ENCODE measurements around the gene TMEM107. TPM values are rescaled to one million over a fixed set of nuclear protein-coding genes. Genes with fewer than 3 reads are reported as not detected.

The TMEM107 gene
- total and polyA plus RNA-seq, 10 of the 15 experiments (the other 5 are each of a cell fraction or from before 2014, with no cell fraction given) = 7.9 to 38.7 (median 22.9) TPM

DNA sequence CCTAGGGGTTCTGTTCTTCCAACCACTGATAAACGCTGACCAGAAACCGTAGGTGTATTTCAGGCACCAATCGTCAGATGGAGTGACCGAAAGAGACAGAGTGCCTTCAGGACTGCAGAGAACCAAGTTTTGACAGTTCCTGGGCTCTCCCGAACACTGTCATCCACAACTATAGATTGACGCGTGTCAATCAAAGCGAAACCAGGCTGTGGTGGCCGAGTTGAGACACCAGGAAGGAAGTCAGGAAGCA is 46.1 kb upstream of the TMEM107 start (continued):
- TF ChIP-seq ZNF687 (IDR thresholded peaks at IDR 0.05) (no peak), CREB1 (IDR thresholded peaks at IDR 0.05; ENCODE audit: low read depth) (peak; percentile 40; the same call in 1 of the 2 replicates), HDGF (IDR thresholded peaks at IDR 0.05) (no peak), E2F8 (IDR thresholded peaks at IDR 0.05; ENCODE audit: low read depth, partially characterized antibody) (no peak), POLR2AphosphoS5 (IDR thresholded peaks at IDR 0.05; ENCODE audit: low read length) (no peak), EP300 (IDR thresholded peaks at IDR 0.05; ENCODE audit: borderline replicate concordance in 1 of 2, control insufficient read depth in 1 of 2, low read depth in 2 of 2, low read length in 2 of 2) (0 out of 4 replicates have a peak, but pooled peaks of 1 of the 2 experiments have one; percentile 23)
- TF ChIP-seq, protein P1, sequence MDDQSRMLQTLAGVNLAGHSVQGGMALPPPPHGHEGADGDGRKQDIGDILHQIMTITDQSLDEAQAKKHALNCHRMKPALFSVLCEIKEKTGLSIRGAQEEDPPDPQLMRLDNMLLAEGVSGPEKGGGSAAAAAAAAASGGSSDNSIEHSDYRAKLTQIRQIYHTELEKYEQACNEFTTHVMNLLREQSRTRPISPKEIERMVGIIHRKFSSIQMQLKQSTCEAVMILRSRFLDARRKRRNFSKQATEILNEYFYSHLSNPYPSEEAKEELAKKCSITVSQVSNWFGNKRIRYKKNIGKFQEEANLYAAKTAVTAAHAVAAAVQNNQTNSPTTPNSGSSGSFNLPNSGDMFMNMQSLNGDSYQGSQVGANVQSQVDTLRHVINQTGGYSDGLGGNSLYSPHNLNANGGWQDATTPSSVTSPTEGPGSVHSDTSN (IDR thresholded peaks at IDR 0.05; ENCODE audit: insufficient replicate concordance, low read depth, low read length) = peak; percentile 95
- TF ChIP-seq, protein P2, sequence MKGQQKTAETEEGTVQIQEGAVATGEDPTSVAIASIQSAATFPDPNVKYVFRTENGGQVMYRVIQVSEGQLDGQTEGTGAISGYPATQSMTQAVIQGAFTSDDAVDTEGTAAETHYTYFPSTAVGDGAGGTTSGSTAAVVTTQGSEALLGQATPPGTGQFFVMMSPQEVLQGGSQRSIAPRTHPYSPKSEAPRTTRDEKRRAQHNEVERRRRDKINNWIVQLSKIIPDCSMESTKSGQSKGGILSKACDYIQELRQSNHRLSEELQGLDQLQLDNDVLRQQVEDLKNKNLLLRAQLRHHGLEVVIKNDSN (IDR thresholded peaks at IDR 0.05; ENCODE audit: borderline replicate concordance, extremely low read length, insufficient read depth, low read depth, low read length) = no peak
- TF ChIP-seq, protein P3, sequence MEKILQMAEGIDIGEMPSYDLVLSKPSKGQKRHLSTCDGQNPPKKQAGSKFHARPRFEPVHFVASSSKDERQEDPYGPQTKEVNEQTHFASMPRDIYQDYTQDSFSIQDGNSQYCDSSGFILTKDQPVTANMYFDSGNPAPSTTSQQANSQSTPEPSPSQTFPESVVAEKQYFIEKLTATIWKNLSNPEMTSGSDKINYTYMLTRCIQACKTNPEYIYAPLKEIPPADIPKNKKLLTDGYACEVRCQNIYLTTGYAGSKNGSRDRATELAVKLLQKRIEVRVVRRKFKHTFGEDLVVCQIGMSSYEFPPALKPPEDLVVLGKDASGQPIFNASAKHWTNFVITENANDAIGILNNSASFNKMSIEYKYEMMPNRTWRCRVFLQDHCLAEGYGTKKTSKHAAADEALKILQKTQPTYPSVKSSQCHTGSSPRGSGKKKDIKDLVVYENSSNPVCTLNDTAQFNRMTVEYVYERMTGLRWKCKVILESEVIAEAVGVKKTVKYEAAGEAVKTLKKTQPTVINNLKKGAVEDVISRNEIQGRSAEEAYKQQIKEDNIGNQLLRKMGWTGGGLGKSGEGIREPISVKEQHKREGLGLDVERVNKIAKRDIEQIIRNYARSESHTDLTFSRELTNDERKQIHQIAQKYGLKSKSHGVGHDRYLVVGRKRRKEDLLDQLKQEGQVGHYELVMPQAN (conservative IDR thresholded peaks at IDR 0.05) = no peak
- TF ChIP-seq, protein P4, sequence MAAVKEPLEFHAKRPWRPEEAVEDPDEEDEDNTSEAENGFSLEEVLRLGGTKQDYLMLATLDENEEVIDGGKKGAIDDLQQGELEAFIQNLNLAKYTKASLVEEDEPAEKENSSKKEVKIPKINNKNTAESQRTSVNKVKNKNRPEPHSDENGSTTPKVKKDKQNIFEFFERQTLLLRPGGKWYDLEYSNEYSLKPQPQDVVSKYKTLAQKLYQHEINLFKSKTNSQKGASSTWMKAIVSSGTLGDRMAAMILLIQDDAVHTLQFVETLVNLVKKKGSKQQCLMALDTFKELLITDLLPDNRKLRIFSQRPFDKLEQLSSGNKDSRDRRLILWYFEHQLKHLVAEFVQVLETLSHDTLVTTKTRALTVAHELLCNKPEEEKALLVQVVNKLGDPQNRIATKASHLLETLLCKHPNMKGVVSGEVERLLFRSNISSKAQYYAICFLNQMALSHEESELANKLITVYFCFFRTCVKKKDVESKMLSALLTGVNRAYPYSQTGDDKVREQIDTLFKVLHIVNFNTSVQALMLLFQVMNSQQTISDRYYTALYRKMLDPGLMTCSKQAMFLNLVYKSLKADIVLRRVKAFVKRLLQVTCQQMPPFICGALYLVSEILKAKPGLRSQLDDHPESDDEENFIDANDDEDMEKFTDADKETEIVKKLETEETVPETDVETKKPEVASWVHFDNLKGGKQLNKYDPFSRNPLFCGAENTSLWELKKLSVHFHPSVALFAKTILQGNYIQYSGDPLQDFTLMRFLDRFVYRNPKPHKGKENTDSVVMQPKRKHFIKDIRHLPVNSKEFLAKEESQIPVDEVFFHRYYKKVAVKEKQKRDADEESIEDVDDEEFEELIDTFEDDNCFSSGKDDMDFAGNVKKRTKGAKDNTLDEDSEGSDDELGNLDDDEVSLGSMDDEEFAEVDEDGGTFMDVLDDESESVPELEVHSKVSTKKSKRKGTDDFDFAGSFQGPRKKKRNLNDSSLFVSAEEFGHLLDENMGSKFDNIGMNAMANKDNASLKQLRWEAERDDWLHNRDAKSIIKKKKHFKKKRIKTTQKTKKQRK (IDR thresholded peaks at IDR 0.05; ENCODE audit: low read depth, low read length) = no peak
